Suprapubic skin (tissue), 3 donors: Measurements from ENCODE around the gene LRBA.

Experiments used
- CTCF ChIP-seq, 2 donors: fragments of 200-600 bp in 1 of 2; fragments of 450-650 bp in 1 of 2; sonication (generic) in 1 of 2; IDR thresholded peaks; one replicate each; pipeline ENCODE4 v1.5.1; 2016 to 2019; ENCODE audit warnings: antibody characterized with exemption in 2 of 2, mild to moderate bottlenecking in 1 of 2, moderate library complexity in 1 of 2
- POLR2AphosphoS5 ChIP-seq, 3 donors: sonication (generic); formaldehyde crosslinking; IDR thresholded peaks; one replicate each; pipeline ENCODE4 v1.6.1; 2017; ENCODE audit warnings: antibody characterized with exemption in 3 of 3

GRCh38 chr4:151055539-151055938 is 40.5 kb upstream of the LRBA start:
- TF ChIP-seq CTCF (IDR thresholded peaks at IDR 0.05) (no peak), POLR2AphosphoS5 (IDR thresholded peaks at IDR 0.05) (no peak)
